Astrocyte (in vitro differentiated cells and primary cell): ENCODE data around the gene KIFAP3. TPM values are rescaled to one million over a fixed set of nuclear protein-coding genes. Genes with fewer than 3 reads are reported as not detected.

Experiments
- DNase-seq: peaks from one replicate; pipeline ENCODE4 v3.0.0-alpha.2; 2010; ENCODE audit warnings: low read depth
- FAIRE-seq: peaks from 2 replicates; lab custom pipeline; 2011; peaks lifted over from hg19 to GRCh38; lab: Jason Lieb, UNC
- H2AFZ ChIP-seq: 2 replicates; pipeline ENCODE4 v1.6.0; 2012; ENCODE audit warnings: low read depth, low read length, inconsistent platforms
- H3K27ac ChIP-seq: 2 replicates; pipeline ENCODE4 v1.5.1; 2011; ENCODE audit warnings: low read depth, low read length, inconsistent platforms
- H3K27me3 ChIP-seq: 2 replicates; pipeline ENCODE4 v1.6.0; 2011; ENCODE audit warnings: low read length, inconsistent platforms; ENCODE audit not compliant: insufficient read depth
- H3K36me3 ChIP-seq: 2 replicates; pipeline ENCODE4 v1.5.1; 2011; ENCODE audit warnings: low read length, inconsistent platforms; ENCODE audit not compliant: insufficient read depth
- H3K4me1 ChIP-seq: 2 replicates; pipeline ENCODE4 v1.5.1; 2011; ENCODE audit warnings: low read length, inconsistent platforms; ENCODE audit not compliant: insufficient read depth
- H3K4me2 ChIP-seq: 2 replicates; pipeline ENCODE4 v1.6.0; 2012; ENCODE audit warnings: low read length, inconsistent platforms
- H3K4me3 ChIP-seq: 2 replicates; pipeline ENCODE4 v1.5.1; 2011; ENCODE audit warnings: low read depth, mild to moderate bottlenecking, low read length, inconsistent platforms; ENCODE audit not compliant: insufficient read depth
- H3K79me2 ChIP-seq: 2 replicates; pipeline ENCODE4 v1.6.0; 2012; ENCODE audit warnings: mild to moderate bottlenecking, low read length, inconsistent platforms; ENCODE audit not compliant: insufficient read depth
- H3K9ac ChIP-seq: 2 replicates; pipeline ENCODE4 v1.6.0; 2012; ENCODE audit warnings: mild to moderate bottlenecking, low read length, inconsistent platforms
- H3K9me3 ChIP-seq: 2 replicates; pipeline ENCODE4 v1.5.1; 2012; ENCODE audit warnings: low read depth, mild to moderate bottlenecking, low read length, inconsistent platforms; ENCODE audit not compliant: insufficient read depth
- H4K20me1 ChIP-seq: 2 replicates; pipeline ENCODE4 v1.6.0; 2012; ENCODE audit warnings: low read length, inconsistent platforms; ENCODE audit not compliant: insufficient read depth
- H3K27ac Mint-ChIP-seq: one replicate; pipeline ENCODE4 v1.8.0; 2021; ENCODE audit warnings: mild to moderate bottlenecking, mixed read lengths; ENCODE audit not compliant: unreplicated experiment
- H3K27me3 Mint-ChIP-seq: one replicate; pipeline ENCODE4 v1.8.0; 2021; ENCODE audit warnings: low read depth, mixed read lengths; ENCODE audit not compliant: unreplicated experiment
- H3K36me3 Mint-ChIP-seq: one replicate; pipeline ENCODE4 v1.8.0; 2021; ENCODE audit warnings: low read depth, mixed read lengths; ENCODE audit not compliant: unreplicated experiment
- H3K4me1 Mint-ChIP-seq: one replicate; pipeline ENCODE4 v1.8.0; 2021; ENCODE audit warnings: low read depth, mixed read lengths; ENCODE audit not compliant: unreplicated experiment
- H3K4me3 Mint-ChIP-seq: one replicate; pipeline ENCODE4 v1.8.0; 2021; ENCODE audit warnings: mild to moderate bottlenecking, moderate library complexity, mixed read lengths; ENCODE audit not compliant: unreplicated experiment
- H3K9me3 Mint-ChIP-seq: one replicate; pipeline ENCODE4 v1.8.0; 2021; ENCODE audit warnings: mild to moderate bottlenecking, mixed read lengths; ENCODE audit not compliant: unreplicated experiment
- EZH2 ChIP-seq: IDR thresholded peaks from 2 replicates; pipeline ENCODE4 v1.6.1; 2012; ENCODE audit warnings: mild to moderate bottlenecking, low read length, inconsistent platforms; ENCODE audit not compliant: insufficient read depth
- total RNA-seq: library from RNA; stranded (reverse); gene quantifications from 2 replicates; pipeline ENCODE4 v1.2.1, GENCODE V29; 2021
- TF ChIP-seq, protein P1 (sequence below): IDR thresholded peaks from 2 replicates; pipeline ENCODE4 v1.5.1; 2011; ENCODE audit warnings: low read depth, mild to moderate bottlenecking, inconsistent platforms, low read length, moderate library complexity; ENCODE audit not compliant: insufficient read depth

Gene KIFAP3
- total RNA-seq, 1 donor from 2014 or later = 32.8 TPM

DNA sequence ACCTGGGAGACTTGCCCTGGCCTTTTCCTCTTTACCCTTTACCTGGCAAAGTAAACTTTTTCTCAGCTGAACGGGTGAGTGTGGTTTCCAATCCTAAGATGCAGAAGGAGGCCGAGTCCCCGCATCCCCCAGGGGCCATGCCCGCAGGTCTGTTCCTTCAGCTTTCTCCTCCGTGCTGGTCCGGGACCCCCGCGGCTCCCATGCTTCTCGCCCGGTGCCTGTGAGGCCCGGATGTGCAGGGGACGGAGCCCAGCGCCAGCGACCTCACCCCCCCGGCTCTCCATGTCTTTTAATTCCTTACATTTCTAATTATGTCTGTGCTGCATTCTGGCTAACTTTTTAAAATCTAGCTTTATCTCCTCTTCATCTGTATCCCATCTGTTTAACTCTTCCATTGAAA is 159.3 kb downstream of the KIFAP3 start:
- DNase-seq (no peak), FAIRE-seq (no peak)
- peak overlapping the region; percentile 70 for H3K4me2 ChIP-seq
- TF ChIP-seq EZH2 = no peak
- TF ChIP-seq, protein P1, sequence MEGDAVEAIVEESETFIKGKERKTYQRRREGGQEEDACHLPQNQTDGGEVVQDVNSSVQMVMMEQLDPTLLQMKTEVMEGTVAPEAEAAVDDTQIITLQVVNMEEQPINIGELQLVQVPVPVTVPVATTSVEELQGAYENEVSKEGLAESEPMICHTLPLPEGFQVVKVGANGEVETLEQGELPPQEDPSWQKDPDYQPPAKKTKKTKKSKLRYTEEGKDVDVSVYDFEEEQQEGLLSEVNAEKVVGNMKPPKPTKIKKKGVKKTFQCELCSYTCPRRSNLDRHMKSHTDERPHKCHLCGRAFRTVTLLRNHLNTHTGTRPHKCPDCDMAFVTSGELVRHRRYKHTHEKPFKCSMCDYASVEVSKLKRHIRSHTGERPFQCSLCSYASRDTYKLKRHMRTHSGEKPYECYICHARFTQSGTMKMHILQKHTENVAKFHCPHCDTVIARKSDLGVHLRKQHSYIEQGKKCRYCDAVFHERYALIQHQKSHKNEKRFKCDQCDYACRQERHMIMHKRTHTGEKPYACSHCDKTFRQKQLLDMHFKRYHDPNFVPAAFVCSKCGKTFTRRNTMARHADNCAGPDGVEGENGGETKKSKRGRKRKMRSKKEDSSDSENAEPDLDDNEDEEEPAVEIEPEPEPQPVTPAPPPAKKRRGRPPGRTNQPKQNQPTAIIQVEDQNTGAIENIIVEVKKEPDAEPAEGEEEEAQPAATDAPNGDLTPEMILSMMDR = no peak
- no peaks in the 10 kb centered on the region for H4K20me1 ChIP-seq
- Mint-ChIP-seq H3K27ac (no peak overlapping the region), H3K4me1 (no peaks in the 10 kb centered on the region), H3K27me3 (no peaks in the 10 kb centered on the region), H3K9me3 (peaks cover 2% of the 10 kb centered on the region), H3K4me3 (no peak overlapping the region), H3K36me3 (peaks cover 2% of the 10 kb centered on the region)
- H3K27ac ChIP-seq = no peak overlapping the region
- no peak overlapping the region for H3K9ac ChIP-seq
- peak overlapping the region; percentile 39 for H3K4me3 ChIP-seq
- no peaks in the 10 kb centered on the region for H3K9me3 ChIP-seq
- H3K36me3 ChIP-seq = no peaks in the 10 kb centered on the region
- H3K27me3 ChIP-seq = no peaks in the 10 kb centered on the region
- peaks cover 7% of the 10 kb centered on the region for H3K4me1 ChIP-seq
- H2AFZ ChIP-seq = peak overlapping the region; percentile 34
- H3K79me2 ChIP-seq = no peaks in the 10 kb centered on the region

DNA sequence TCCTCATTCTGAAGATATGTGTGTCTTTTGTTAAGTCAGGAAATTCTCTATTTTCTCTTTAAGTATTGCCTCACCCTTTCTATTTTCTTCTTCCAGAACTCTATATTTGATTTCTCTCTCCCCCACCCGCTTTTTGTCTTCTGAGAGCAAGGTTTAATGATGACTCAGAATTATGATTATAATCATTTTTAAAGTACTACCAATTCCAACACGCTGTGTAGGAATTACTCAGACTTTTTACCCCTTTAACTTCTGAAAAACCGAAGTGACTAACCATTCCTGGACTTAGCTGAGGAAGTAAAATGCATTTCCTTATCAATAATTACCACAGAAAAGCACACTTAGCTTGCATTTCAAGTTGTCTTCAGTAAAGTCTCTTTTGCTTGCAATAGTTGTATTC is 160.0 kb downstream of the KIFAP3 start:
- Mint-ChIP-seq H3K36me3 (peaks cover 2% of the 10 kb centered on the region), H3K4me1 (no peaks in the 10 kb centered on the region), H3K27me3 (no peaks in the 10 kb centered on the region), H3K9me3 (peaks cover 2% of the 10 kb centered on the region), H3K27ac (no peak overlapping the region), H3K4me3 (no peak overlapping the region)
- FAIRE-seq = no peak
- no peaks in the 10 kb centered on the region for H3K79me2 ChIP-seq
- H3K9ac ChIP-seq = no peak overlapping the region
- TF ChIP-seq EZH2 = no peak
- TF ChIP-seq, protein P1 = no peak
- DNase-seq = peak; percentile 59
- no peaks in the 10 kb centered on the region for H3K9me3 ChIP-seq
- peak overlapping the region; percentile 70 for H3K4me2 ChIP-seq
- H3K27ac ChIP-seq = no peak overlapping the region
- H3K36me3 ChIP-seq = no peaks in the 10 kb centered on the region
- no peaks in the 10 kb centered on the region for H4K20me1 ChIP-seq
- H3K4me1 ChIP-seq = peaks cover 7% of the 10 kb centered on the region
- H3K27me3 ChIP-seq = no peaks in the 10 kb centered on the region
- H3K4me3 ChIP-seq = peak overlapping the region; percentile 39
- no peak overlapping the region for H2AFZ ChIP-seq

DNA sequence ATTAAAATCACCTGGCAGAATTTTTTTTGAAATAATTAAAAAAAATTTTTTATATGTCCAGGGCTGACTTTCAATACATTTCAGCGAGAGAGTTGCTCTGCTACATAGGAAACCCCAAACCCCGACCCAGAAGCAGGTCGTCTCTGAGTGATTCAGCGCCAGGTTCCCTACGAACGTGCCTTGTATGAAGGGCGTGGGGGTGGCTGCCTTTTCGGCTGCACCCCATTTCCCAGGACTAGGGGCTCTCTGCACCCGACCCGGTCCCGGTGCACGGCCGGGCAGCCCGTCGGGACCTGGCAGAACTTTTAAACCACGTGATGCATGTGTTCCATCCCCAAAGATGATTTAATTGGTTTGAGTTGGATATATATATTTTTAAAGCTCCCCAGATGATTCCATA is 165.0 kb downstream of the KIFAP3 start:
- DNase-seq = no peak
- H3K9me3 Mint-ChIP-seq = peaks cover 2% of the 10 kb centered on the region
- no peak overlapping the region for H3K27ac ChIP-seq
- no peak overlapping the region for H3K4me2 ChIP-seq
- H3K9ac ChIP-seq = no peak overlapping the region
- no peaks in the 10 kb centered on the region for H3K4me1 Mint-ChIP-seq
- H3K27ac Mint-ChIP-seq = no peak overlapping the region
- no peaks in the 10 kb centered on the region for H3K27me3 ChIP-seq
- H3K36me3 ChIP-seq = no peaks in the 10 kb centered on the region
- no peaks in the 10 kb centered on the region for H4K20me1 ChIP-seq
- no peaks in the 10 kb centered on the region for H3K27me3 Mint-ChIP-seq
- no peak overlapping the region for H2AFZ ChIP-seq
- H3K4me1 ChIP-seq = no peaks in the 10 kb centered on the region
- TF ChIP-seq, protein P1 = no peak
- no peak for TF ChIP-seq EZH2
- H3K36me3 Mint-ChIP-seq = no peaks in the 10 kb centered on the region
- no peaks in the 10 kb centered on the region for H3K9me3 ChIP-seq
- FAIRE-seq = no peak
- no peaks in the 10 kb centered on the region for H3K79me2 ChIP-seq
- H3K4me3 ChIP-seq = no peak overlapping the region
- no peak overlapping the region for H3K4me3 Mint-ChIP-seq
